ENCODE results near the gene TMPRSS7. TPM values are rescaled to one million over a fixed set of nuclear protein-coding genes. Genes with fewer than 3 reads are reported as not detected.

TMPRSS7 gene
- total RNA-seq, 1 experiment from 2014 or later = not detected

- TF ChIP-seq PREB (CRISPR knock-in tag; IDR thresholded peaks at IDR 0.05; ENCODE audit: borderline replicate concordance) = no peak
- no peak for TF ChIP-seq ZNF416 (CRISPR knock-in tag; IDR thresholded peaks at IDR 0.05)
- TF ChIP-seq PRDM15 (CRISPR knock-in tag; IDR thresholded peaks at IDR 0.05) = no peak
- no peak for TF ChIP-seq ZNF671 (CRISPR knock-in tag; IDR thresholded peaks at IDR 0.05)
- TF ChIP-seq, protein P1, sequence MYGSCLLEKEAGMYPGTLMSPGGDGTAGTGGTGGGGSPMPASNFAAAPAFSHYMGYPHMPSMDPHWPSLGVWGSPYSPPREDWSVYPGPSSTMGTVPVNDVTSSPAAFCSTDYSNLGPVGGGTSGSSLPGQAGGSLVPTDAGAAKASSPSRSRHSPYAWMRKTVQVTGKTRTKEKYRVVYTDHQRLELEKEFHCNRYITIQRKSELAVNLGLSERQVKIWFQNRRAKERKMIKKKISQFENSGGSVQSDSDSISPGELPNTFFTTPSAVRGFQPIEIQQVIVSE (CRISPR knock-in tag; IDR thresholded peaks at IDR 0.05; ENCODE audit: borderline replicate concordance) = no peak
- TF ChIP-seq KAT7 (CRISPR knock-in tag; IDR thresholded peaks at IDR 0.05; ENCODE audit: borderline replicate concordance) = no peak
- no peak for TF ChIP-seq ZNF317 (CRISPR knock-in tag; IDR thresholded peaks at IDR 0.05; ENCODE audit: borderline replicate concordance, low read depth)
- no peak for TF ChIP-seq CREB1 (CRISPR knock-in tag; IDR thresholded peaks at IDR 0.05)
- no peak for TF ChIP-seq NFE2L1 (CRISPR knock-in tag; IDR thresholded peaks at IDR 0.05)
Observed at GRCh38 chr3:112092496-112093179, 58.1 kb downstream of the TMPRSS7 start (continued).

GRCh38 chr3:112093180-112093522, 58.6 kb downstream of the TMPRSS7 start:
- peak overlapping the region; percentile 69 for H3K27ac Mint-ChIP-seq
- POLR2A ChIA-PET = no interaction called here
- TF ChIP-seq ZBTB21 (CRISPR knock-in tag; IDR thresholded peaks at IDR 0.05; ENCODE audit: borderline replicate concordance) = no peak
- TF ChIP-seq, protein P1 (CRISPR knock-in tag; IDR thresholded peaks at IDR 0.05; ENCODE audit: borderline replicate concordance) = no peak
- TF ChIP-seq, protein P2, sequence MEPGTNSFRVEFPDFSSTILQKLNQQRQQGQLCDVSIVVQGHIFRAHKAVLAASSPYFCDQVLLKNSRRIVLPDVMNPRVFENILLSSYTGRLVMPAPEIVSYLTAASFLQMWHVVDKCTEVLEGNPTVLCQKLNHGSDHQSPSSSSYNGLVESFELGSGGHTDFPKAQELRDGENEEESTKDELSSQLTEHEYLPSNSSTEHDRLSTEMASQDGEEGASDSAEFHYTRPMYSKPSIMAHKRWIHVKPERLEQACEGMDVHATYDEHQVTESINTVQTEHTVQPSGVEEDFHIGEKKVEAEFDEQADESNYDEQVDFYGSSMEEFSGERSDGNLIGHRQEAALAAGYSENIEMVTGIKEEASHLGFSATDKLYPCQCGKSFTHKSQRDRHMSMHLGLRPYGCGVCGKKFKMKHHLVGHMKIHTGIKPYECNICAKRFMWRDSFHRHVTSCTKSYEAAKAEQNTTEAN (CRISPR knock-in tag; IDR thresholded peaks at IDR 0.05) = no peak
- no peak for TF ChIP-seq PRRX2 (CRISPR knock-in tag; IDR thresholded peaks at IDR 0.05)
- no peak for TF ChIP-seq ZMAT4 (CRISPR knock-in tag; IDR thresholded peaks at IDR 0.05)
- no peak for TF ChIP-seq FOXK1 (CRISPR knock-in tag; IDR thresholded peaks at IDR 0.05)
- no peak for TF ChIP-seq E2F5 (CRISPR knock-in tag; IDR thresholded peaks at IDR 0.05)
- TF ChIP-seq, protein P3, sequence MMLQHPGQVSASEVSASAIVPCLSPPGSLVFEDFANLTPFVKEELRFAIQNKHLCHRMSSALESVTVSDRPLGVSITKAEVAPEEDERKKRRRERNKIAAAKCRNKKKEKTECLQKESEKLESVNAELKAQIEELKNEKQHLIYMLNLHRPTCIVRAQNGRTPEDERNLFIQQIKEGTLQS (CRISPR knock-in tag; conservative IDR thresholded peaks at IDR 0.05) = no peak
- TF ChIP-seq JAZF1 (CRISPR knock-in tag; IDR thresholded peaks at IDR 0.05) = no peak
- no peak for TF ChIP-seq USF2 (CRISPR knock-in tag; IDR thresholded peaks at IDR 0.05)
- TF ChIP-seq, protein P4, sequence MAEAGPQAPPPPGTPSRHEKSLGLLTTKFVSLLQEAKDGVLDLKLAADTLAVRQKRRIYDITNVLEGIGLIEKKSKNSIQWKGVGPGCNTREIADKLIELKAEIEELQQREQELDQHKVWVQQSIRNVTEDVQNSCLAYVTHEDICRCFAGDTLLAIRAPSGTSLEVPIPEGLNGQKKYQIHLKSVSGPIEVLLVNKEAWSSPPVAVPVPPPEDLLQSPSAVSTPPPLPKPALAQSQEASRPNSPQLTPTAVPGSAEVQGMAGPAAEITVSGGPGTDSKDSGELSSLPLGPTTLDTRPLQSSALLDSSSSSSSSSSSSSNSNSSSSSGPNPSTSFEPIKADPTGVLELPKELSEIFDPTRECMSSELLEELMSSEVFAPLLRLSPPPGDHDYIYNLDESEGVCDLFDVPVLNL (CRISPR knock-in tag; IDR thresholded peaks at IDR 0.05; ENCODE audit: borderline replicate concordance, low read depth) = no peak
- no peak for TF ChIP-seq ESRRA (CRISPR knock-in tag; IDR thresholded peaks at IDR 0.05; ENCODE audit: borderline replicate concordance)
- no peak for TF ChIP-seq NFYB (CRISPR knock-in tag; conservative IDR thresholded peaks at IDR 0.05; ENCODE audit: low read depth)
- no peak for TF ChIP-seq ATF1 (CRISPR knock-in tag; IDR thresholded peaks at IDR 0.05)

More at GRCh38 chr3:112093180-112093522, 58.6 kb downstream of the TMPRSS7 start:
- Mint-ChIP-seq H3K4me3 (no peak overlapping the region; the same call in 1 of the 2 replicates), H3K36me3 (0 out of 2 replicates have a peak, but pooled peaks cover 3% of the 10 kb centered on the region), H3K9me3 (no peaks in the 10 kb centered on the region), H3K27me3 (ENCODE audit: low read depth) (no peaks in the 10 kb centered on the region), H3K4me1 (peaks cover 49% of the 10 kb centered on the region)
- DNase-seq (ENCODE audit: low spot score) (no peak), ATAC-seq (peak; percentile 74)
- CTCF ChIA-PET = interaction anchor here (2.3 kb wide), 1 partner anchor 18 kb away, joined by 12 read pairs; no protein-coding TSS in a partner anchor
